ENCODE results near the gene UQCRHL.

GRCh38 chr1:15768388-15768787, 39.1 kb downstream of the UQCRHL start:
- TF ChIP-seq CTCF (IDR thresholded peaks at IDR 0.05; ENCODE audit: insufficient read depth, low read length) (no peak), POLR2AphosphoS5 (IDR thresholded peaks at IDR 0.05; ENCODE audit: low read depth) (no peak)

All from HL-60 (cell line).